Lower leg skin (tissue), 3 donors: Measurements from ENCODE around the gene DISC1.

Experiments
- CTCF ChIP-seq, 3 donors: fragments of 450-650 bp; IDR thresholded peaks; one replicate each; pipeline ENCODE4 v1.5.1; 2016; ENCODE audit warnings: antibody characterized with exemption in 3 of 3, mild to moderate bottlenecking in 3 of 3, moderate library complexity in 2 of 3
- POLR2A ChIP-seq, 2 donors: fragments of 450-650 bp; IDR thresholded peaks; one replicate each; pipeline ENCODE4 v1.6.1; 2016 to 2017; ENCODE audit warnings: antibody characterized with exemption in 2 of 2, mild to moderate bottlenecking in 1 of 2, moderate library complexity in 1 of 2

DNA sequence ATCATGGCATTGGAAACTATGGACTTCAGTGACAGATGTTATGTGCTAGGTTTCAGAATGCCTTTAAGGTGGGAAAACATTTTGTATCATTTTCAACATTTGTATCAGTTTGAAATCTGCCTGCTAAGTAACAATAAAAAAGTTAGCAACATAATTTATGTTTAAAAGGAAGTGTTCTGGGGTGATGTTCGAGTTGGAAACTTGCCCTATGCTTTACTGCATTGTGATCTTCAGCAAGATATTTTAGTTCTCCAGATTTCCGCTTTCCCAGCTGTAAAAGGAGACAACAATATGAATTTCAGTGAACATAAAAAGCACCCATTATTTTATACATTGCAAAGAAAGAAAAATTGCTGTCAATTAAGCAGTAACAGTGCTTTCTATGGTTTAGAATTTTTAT is 187.4 kb downstream of the DISC1 start:
- TF ChIP-seq CTCF (IDR thresholded peaks at IDR 0.05): no peak
- no peak for TF ChIP-seq POLR2A (IDR thresholded peaks at IDR 0.05)
